NB4 (cell line): ENCODE measurements around the gene TMEM86A.

ENCODE experiments used
- CTCF ChIP-seq: IDR thresholded peaks from one replicate; pipeline ENCODE4 v1.5.1; 2012; ENCODE audit warnings: low read depth, low read length
- MAX ChIP-seq: IDR thresholded peaks from 2 replicates; pipeline ENCODE4 v1.6.1; 2011; ENCODE audit warnings: low read depth, low read length
- MYC ChIP-seq: IDR thresholded peaks from 2 replicates; pipeline ENCODE4 v1.6.1; 2011; ENCODE audit warnings: low read depth, low read length
- POLR2A ChIP-seq: IDR thresholded peaks from 2 replicates; pipeline ENCODE4 v1.6.1; 2011; ENCODE audit warnings: mild to moderate bottlenecking; ENCODE audit not compliant: insufficient read length; ENCODE audit errors: extremely low read depth

- no peak for TF ChIP-seq CTCF
- TF ChIP-seq POLR2A: no peak
- no peak for TF ChIP-seq MYC
- no peak for TF ChIP-seq MAX
Measured at GRCh38 chr11:18700872-18701271, 2.3 kb downstream of the TMEM86A start.
